Hematopoietic multipotent progenitor cell treated with erythropoietin and hydrocortisone succinate and interleukin-3 and kit ligand, for 4 days (in vitro differentiated cells): Measurements from ENCODE around the gene EPHB3.

Source experiments
- DNase-seq: peaks from one replicate; pipeline ENCODE4 v3.0.0-alpha.2; 2015

The EPHB3 gene

GRCh38 chr3:184581331-184581855 is 19.8 kb downstream of the EPHB3 start:
- no peak for DNase-seq

DNA sequence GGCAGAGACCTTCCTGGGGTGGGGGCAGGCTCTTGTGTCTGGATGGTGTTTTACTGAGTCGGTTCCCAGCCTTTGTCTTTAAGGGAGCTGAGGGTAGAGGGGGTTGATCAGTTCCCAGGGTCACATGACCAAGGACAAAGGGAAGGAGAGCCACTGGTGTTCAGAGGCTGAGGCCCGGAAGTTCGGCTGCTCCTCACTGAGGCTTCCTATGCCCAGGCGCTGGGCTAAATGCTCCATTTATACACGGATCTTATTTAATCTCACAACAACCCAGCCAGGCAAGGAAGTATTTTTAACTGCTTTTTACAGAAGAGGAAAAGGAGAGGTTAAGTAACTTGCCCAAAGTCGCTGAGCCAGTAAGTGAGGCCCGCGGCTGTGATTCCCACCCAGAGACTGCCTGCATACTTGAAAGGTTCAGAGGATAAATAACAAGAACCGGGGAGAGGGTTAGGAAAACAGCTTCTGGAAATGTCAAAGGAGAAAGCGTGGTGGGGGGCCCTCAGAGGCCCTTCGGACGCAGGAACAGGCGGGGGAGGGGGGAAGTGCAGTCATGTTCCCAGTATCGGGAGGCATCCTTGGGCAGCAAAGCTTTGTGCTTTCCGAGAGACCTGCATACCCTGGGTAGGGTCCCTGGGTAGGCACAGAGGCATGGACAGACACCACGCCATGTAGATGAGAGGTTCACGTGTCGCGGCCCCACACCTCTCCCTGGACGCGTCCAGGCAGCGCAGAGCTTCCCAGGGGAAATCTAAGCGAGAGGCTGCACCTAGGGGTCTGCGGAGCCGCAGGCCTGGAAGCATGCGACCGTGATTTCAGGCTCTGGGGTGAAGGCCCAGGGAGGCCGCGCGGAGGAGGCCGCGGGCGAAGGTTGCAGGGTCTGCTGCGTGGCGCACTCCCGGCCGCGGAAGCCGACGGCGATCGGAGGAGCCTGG is 21.3 kb downstream of the EPHB3 start:
- DNase-seq, result no peak

DNA sequence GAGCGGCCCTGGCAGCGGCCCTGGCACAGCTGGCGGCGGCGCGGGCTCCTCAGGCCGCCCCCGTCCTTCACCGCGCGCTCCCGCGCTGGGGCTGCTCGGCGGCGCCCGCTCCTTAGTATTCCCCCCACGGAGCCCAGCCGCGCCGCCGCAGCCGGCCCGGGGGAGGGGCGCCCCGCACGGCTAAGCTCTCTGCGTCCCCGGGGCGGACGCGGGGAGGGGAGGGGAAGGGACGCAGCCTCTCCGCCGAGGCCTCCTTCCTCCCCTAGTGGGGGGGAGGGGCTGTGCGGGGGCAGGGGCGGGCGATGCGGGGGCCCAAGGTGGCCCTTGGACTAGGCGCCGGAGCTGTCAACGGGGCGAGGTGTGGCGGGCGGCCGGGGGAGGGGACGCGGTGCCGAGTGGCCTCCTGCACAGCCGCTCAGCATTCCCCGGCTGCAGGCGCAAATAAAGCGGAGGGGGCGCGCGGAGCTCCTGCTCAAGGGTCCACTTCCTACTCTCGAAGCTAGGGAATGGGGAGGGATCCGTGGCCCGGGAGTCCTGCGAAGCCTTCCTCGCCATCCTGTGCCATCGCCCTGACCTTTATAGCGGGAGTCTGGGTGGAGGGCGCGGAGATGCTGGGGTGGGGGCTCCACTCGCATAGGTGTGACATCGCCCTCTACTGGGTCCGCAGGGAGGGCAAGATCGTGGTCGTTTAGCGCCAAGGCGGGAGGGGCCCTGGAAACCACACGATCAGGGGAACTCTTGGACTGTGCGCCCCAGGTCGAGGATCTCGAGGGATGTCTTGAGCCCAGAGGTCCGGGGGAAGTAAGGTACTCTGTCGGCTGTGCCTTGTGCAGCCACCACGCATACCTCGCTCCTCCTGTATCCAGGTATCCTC is 22.2 kb downstream of the EPHB3 start:
- no peak for DNase-seq

DNA sequence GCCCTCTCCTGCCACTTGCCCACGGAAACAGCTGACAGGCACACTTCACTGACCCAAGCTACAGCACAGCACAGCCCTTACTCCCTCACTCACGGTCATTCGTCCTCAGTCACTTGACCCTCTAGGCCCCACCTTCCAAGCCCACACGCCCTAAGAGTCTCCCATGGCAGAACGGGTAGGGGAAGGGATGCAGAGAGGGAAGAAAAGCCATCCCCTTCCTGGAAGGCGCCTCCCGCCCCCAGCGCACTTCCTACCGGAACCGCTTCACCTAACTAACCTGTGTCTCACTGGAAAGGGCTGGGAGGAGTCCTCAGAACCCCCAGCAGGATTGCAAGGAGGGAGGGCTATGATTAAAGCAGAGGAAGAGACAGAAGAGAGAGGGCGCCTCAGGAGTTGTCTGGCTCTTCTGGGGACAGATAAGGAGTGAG is 22.9 kb downstream of the EPHB3 start:
- no peak for DNase-seq

DNA sequence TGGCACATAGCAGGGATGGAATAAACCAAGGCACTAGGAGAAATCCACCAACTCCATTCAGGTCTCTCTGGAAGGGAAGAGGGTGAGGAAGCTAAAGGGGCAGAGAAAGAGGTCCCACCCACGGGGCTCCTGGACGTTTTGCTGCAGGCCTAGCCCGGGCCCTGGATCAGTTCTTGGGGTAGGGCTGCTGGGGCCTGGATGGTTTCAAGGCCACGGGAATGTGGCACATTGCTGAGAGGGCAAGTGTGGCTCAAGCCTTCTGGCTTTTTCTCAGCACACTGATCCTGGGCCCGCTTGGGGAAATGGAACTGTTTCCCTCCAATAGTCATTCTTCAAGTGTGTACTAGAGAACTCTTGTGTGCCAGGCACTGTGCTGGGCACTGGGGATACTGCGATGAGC is 24.0 kb downstream of the EPHB3 start:
- no peak for DNase-seq

DNA sequence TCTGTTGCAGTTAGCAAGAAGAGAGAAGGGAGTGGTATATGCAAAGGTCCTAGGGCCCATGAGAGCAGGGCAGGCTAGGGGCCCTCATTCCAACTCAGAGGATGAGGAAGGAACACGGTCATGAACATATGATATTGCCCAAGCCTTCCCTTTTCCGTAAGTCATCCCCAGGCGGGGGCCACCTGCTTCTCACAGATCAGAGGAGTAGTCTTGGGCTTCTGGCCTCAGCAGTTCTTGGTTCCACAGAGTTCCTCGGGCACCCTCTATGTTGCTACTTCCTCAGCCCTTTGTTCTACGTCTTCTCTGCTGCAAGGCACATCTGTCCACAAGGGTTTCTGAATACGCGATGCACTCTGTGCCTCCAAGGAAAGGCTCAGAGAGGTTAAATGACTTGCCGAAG is 25.3 kb downstream of the EPHB3 start:
- no peak for DNase-seq

DNA sequence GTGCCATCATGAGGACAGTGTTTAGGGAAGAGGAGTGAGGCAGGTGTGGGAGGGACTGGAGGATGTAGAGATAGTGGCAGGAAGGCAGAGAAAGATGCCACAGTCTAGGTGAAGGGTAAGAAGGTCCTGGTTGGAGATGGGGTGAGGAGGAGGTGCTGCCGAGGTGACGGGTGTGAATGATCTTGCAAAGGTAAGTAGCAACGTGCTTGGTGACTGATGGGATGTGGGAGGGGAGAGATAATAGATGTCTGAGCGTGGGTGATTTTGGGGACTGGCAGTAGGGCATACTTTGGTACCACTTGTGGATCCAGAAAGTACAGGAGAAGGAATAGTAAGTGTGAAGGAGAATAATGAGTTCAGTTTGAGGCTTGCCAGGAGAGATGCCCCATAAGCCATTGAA is 27.2 kb downstream of the EPHB3 start:
- DNase-seq, result no peak

GRCh38 chr3:184590795-184591194 is 29.2 kb downstream of the EPHB3 start:
- no peak for DNase-seq

GRCh38 chr3:184591789-184592188 is 30.2 kb downstream of the EPHB3 start:
- no peak for DNase-seq

DNA sequence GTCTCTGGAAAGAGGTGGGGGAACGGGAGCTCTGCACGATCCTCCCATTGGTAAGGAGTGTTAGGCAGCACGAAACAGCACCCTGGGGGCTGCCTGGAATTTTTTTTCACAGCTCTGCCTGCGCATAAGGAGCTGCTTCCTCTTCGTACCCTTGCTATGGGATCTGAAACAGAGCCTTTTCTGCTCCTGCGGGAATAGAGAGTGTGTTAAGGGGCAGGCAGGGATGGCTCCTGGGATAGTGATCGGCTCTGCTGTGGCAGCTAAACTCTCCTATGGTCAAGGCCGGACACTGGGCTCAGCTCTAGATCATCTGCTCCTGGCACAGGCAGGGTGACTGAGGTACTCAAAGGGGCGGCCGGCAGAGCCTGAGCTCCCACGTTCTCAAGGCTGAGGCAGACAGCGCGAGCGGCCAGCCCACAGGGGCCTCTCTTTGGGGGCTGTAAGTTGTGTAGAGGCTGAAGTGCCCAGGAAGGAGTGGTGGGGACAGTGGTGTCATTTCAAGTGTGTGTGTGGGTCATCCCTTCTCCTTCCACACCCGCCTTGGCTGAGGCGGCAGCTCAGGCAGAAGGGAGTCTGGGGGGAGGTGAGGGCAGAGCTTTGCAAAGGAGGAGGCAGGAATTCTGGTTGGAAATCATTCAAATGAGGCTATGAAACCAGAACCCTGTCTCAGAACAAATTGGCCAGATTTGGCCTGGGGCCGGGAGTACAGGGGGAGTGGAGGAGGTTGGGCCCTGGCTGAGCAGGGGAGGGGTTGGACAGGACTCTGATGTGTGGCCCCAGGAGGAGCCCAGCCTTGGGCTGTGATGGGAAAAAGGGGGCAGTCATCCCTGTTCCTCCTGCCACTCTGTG is 31.0 kb downstream of the EPHB3 start:
- no peak for DNase-seq

DNA sequence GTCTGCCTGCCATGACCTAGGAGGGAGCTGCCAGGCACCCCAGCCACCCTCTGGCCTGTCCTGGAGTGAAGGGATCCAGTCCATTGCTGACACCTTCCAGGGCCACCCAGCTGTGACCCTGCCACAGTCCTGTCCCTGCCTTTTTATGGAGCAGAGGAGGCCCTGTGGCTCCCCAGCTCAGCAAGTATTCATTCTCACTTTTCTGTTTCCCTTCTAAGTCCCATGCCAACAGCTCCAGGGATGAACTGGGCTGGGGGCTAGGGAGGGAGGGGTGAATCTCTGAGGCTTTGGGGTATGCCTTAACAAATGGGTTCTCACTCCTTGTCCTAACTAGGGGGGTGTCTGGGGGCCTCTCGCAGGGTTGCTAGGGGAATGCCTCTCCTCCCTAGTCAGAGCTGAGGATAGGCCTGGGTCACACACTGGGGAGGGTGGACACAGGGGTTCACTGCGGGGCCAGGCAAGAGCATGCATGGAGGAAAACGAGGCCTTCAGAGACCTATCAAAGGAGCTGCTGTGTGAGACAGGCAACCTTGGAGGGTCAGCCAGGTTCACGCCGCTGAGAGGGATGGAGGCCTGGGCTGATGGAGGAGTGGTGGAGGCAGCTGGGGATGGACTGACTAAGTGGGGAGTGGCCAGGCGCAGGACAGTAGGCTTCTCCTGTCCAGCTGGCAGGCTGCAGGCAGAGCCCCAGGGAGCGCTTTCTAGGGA is 31.8 kb downstream of the EPHB3 start:
- no peak for DNase-seq

- DNase-seq, result no peak
These were observed 32.3 kb downstream of the EPHB3 start for GRCh38 chr3:184593928-184594303.

DNA sequence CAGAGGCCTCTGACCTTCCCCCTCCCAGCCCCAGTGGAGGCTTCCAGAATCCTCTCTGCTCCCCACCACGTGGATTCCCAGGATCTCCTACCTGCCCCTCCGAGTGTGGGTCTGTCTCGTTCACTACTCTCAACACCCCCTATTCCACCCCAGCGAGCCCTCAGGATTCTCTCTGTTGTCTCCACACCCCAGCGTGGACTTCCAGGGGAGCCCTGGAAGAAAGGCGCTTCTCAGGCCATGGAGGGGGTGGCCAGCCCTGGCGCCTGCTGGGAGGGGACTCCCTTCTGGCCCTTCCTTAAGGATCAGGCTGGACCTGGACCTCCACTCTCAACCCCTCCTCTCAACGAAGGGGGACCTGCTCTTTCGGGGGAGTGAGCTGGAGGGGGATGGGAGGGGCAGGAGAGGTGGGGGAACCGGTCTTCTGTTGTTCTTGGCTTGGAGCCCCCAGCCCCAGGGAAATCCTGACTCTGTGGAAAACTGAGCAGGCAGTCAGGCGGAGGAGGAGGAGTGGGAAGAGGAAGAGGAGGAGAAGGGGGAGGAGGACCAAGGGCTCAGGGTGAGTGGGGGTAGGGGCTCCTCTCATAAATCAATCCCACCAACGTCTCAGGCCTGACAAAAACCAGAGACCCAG is 32.9 kb downstream of the EPHB3 start:
- DNase-seq, result no peak

- no peak for DNase-seq
These were observed 34.1 kb downstream of the EPHB3 start for GRCh38 chr3:184595726-184596125.

- DNase-seq, result no peak
These were observed 34.6 kb downstream of the EPHB3 start for GRCh38 chr3:184596233-184596632.

DNA sequence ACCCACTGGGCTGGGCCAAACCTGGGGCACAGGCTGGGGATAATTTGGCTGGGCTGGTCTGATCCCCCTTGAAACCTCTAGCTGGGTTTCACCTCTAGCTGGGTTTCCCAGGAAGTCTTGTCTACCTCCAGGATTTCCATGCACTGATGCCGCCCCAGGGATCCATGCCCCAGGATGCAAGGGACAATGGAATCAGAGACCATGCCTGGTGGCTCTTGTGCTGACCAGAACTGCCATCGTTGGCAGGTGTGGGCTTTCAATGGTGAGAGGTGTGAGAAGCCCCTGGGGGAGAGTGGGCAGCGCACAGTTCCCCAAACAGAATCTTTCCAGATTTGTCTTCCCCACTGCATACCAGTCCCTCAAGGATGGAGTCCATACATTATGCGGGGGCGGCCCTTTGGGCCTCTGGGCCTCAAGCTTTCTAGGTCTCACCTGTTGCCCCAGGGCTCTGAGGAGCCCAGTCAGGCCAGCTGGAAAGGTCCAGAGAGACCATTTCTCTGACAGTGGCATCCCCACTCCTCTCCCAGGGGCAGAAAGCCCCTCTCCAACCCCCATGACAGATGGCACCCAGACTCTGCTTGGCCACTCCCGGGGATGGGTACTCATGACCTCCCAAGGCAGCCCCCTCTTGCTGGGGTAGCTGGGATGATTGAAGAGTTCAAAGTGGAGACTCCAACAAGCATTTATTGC is 35.4 kb downstream of the EPHB3 start:
- no peak for DNase-seq

DNA sequence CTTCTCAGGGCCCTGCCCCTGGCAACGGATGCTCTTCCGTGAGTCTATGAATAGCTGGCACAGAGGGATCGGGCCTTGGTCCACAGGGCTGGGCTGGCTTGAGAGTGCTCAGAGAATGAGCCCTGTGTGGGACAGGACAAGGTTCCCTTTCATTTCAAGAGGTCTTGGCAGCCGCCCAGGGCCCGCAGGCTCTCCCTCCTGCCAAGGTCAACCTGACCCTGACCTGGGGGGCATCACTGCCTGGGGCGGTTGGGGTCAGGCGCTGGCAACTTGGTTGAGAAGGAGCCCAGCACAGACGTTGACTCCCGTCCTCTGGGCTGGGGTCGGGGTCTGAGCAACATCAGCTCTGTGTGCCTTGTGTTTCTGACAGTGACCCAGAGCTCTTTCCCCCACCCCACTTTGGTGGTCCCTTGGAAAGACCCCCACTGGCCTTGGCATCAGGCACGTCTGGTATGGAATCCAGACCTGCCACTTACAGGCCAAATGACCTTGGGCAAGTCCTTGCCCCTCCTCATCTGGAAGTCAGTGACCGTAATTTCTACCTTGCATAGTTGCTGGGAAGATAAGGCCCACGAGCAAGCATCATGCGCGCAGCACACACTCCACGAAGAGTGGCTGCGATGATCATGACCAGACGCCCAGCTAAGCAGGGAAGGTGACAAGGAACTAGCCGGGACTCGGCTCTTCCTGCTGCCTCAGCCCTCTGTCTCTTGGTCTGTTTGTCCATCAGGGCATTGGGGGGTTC is 36.4 kb downstream of the EPHB3 start:
- DNase-seq, result no peak

DNA sequence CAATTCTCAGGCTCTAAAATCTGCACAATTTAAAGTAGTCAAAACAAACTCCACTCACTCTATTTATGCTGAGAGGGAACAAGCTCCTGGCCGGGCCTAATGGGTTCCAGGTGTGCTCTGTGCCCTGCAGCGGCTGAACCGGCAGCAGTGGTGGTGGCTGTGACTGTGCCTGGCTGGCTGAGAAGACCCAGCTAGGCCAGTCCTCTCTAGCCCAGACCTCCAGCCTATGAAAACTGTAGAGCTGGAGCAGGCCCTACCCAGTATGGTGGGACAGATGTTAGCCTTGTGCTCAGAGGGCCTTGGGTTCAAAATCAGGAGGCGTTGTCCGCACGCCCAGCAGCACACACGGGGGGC is 37.0 kb downstream of the EPHB3 start:
- DNase-seq, result no peak

- DNase-seq, result no peak
These were observed 37.6 kb downstream of the EPHB3 start for GRCh38 chr3:184599143-184599542.

DNA sequence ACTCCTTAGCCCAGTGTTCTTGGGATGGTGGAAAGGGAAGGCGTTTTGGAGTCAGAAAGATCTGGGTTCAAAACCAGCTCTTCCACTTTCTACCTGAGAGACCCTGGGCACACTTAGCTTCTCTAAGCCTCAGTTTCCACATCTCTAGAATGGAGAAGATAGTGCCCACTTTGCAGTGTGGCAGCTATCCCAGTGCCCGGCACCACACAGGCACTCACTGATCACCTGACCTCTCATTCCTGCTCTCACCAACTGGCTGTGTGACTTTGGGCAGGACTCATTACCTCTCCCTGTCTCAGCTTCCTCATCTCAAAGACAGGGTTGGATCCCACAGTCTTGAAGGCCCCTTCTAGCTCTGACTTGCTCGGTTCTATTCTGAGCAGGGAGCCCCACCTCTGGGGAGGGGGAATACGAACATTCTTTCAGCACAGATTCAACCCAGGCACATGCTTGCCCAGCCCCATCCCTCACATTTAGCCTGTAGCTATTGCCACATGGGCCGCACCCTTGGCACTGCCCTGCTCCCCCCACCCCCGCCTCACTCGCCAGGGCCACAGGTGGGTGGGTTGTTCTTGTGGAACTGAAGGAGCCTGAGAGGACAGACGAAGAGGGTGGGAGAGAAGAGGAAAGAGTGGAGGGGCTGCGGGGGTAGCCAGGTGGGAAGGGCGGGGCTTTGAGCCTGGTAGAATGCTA is 39.2 kb downstream of the EPHB3 start:
- DNase-seq, result no peak
